Fibroblast of skin of left quadriceps (primary cell): ENCODE results near the gene TOX3.

Experiments
- DNase-seq, 2 experiments: peaks; one replicate each; pipeline ENCODE4 v3.0.0-alpha.2; 2013; ENCODE audit warnings: low read depth in 2 of 2

TOX3 gene

DNA sequence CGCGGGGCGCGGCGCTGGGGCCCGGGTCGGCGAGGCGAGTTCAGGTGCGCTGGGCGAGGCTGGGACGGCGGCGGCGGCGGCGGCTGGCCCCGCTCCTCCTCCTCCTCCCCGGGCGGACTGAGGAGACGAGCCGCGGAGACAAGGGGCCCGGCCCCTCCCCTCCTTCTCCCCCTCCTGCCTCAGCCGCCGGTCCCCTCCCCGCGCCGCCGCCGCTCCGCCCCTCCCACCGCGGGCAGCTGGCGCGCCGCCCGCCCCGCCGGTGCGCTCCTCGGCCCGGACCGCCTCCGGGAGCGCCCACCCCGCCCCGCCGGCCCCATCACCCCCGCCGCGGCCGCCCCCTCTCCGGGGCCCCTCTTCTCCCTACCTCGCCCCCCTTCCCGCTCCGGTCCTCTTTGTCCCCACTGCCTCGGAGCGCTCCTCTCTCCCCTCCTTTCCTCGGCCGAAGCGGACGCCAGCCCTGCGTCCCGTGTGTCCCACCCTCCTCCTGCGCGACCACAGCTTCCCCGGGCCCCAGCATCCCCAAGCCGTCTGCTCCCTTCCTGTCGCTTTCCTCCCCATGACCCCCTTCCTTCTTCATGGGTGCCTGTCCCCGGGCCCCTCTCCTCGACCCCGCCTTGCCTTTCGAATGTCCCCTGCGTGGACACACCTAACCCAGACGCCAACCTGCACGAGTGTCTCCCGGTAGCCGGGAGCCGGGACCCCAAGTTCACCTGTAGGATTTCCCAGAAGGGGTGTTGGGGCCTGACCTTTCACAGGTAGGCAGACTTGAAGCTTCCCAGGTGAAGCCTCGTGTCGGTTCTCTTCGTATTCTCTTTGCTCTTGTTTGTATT is at the start of gene TOX3:
Gene TOX3 (minus strand): TSS at position 140 of the 830 bp plus-strand sequence. CDS start 420 bp downstream, outside the sequence.
- DNase-seq = no peak

DNA sequence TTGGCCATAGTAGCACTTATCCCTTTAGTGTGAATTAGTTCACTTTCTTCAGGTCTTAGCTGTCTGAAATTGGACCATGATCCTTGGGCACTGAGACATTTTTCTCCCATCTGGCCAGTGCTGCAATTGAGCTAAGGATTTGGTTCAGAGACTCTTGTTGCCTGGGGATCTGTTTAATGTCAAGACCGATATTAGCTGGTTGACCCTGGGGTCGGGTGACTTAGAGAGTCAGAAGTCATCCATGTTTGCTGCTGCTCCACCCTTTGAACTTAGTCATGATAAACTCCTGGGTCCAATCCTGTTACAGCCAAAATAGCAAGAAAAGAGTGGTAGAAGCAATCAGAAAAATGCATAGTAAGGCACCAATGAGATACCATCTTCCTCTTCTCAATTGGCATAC is 45.8 kb upstream of the TOX3 start:
- no peak for DNase-seq

GRCh38 chr16:52591934-52592592 is 45.1 kb upstream of the TOX3 start:
- no peak for DNase-seq

GRCh38 chr16:52591471-52591870 is 44.5 kb upstream of the TOX3 start:
- DNase-seq = no peak

DNA sequence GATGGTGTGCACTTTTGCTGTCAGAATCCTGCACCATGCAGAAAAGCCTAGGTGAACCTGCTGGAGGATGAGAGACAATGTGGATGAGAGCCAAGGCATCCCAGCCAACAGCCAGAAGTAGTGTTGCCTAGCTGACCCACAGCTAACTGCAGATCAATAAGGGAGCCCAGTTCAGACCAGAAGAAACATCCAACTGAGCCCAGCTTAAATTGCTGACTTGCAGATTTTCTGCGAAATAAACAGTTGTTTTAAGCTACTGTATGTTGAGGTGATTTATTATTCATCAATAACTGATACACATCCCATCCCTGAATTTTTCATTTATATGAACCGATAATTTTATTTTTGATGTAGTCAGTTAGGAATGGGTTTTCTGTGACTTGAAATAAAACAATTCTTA is 39.2 kb upstream of the TOX3 start:
- no peak for DNase-seq

GRCh38 chr16:52584354-52585320 is 37.7 kb upstream of the TOX3 start:
- DNase-seq = no peak

- DNase-seq = no peak
Measured at GRCh38 chr16:52581530-52581929, 34.6 kb upstream of the TOX3 start.

- no peak for DNase-seq
Measured at GRCh38 chr16:52580488-52580887, 33.5 kb upstream of the TOX3 start.

GRCh38 chr16:52578829-52579498 is 32.0 kb upstream of the TOX3 start:
- DNase-seq = no peak

- no peak for DNase-seq
Measured at GRCh38 chr16:52578007-52578828, 31.3 kb upstream of the TOX3 start.

GRCh38 chr16:52577130-52577706 is 30.3 kb upstream of the TOX3 start:
- DNase-seq = no peak

GRCh38 chr16:52573365-52574299 is 26.7 kb upstream of the TOX3 start:
- no peak for DNase-seq

DNA sequence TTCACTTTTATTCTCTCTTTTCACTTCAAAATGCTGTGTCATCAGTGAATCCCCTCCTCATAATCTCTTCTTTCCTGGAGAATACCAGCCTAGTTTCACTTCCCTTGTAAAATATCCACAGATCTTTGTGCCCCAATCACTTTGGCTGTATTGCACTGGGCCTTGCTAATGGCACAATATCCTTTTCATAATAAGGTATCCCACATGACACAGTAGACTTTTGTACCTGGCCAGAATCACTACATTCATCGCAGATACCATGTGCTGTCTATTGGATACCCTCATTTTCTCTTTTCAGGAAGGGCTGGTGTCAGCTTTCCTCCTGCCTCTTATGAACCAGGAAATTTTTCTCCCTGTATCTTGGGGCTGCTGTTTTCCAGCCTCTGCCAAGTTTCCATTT is 25.7 kb upstream of the TOX3 start:
- no peak for DNase-seq

GRCh38 chr16:52570495-52571091 is 23.6 kb upstream of the TOX3 start:
- DNase-seq = no peak

GRCh38 chr16:52569701-52570100 is 22.8 kb upstream of the TOX3 start:
- no peak for DNase-seq

DNA sequence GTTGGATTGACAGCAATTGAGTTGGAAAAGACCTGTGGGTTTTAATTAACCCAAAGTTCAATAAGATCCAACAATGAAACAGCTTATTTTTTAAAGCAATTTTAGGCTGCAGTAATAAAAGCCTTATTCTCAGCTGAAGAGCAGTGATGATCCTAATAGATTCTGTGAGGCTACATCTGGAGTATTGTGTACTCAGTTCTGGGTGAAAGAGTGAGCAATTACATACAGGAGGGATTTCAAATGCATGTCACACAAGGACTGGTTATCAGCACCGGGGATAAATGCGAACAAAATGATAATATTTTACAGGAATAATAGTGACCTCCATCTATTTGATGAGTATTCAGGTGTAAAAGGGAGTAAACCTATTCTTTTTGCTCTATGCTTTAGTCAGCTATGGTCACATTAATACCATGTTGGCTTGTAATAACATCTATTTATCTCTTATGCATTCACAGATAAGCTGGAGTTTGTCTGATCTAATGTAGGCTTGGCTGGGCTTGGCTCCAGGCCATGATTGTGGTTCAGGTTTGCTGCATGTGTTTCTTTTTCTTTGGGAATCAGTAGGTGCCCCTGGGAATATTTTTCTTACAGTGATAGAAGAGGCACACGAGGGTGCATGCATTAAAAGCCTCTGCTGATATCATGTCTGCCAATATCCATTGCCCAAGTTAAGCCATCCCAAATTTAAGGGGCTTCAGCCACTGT is 22.2 kb upstream of the TOX3 start:
- no peak for DNase-seq

DNA sequence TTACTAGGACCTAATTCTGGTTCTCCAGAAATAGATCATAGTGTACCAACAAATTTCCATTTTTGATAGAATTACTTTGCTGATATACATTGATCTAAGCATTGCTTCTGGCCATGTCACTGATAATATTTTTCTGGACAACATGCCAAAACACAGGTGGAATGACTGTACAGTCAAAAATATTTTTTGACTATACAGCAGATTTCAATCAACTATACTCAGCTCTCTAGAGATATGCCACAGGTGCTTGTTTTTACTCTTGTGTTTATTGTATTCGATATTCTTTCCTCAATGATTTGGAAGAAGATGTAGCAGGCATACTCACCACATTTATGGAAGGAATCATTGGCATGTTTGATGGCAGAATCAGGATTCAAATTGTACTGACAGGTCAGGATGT is 21.6 kb upstream of the TOX3 start:
- DNase-seq = no peak

DNA sequence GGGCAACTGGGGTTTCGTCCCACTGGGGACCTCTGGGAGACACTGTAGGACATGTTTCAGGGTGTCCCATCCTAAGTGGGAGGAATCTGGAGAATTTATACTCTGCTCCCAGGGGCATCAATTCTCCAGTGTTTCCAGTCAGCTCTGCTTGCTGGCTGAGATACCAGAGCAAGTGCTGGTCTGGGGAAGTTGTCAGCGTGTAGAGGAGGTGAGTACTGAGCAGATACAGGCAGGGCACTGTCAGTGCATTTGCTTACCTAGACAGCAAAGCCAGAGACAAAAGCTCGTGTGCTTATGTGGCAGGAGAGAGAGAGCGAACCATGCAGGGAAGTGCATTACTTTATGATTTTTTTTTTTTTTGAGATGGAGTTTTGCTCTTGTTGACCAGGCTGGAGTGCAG is 20.2 kb upstream of the TOX3 start:
- DNase-seq = no peak
